HL-60 (cell line): ENCODE measurements around the gene FBN1.

Experiments
- GABPA ChIP-seq: IDR thresholded peaks from 2 replicates; pipeline ENCODE4 v1.6.1; 2012; ENCODE audit warnings: low read depth
- POLR2AphosphoS5 ChIP-seq: IDR thresholded peaks from 2 replicates; pipeline ENCODE4 v1.6.1; 2012; ENCODE audit warnings: low read depth
- REST ChIP-seq: IDR thresholded peaks from 2 replicates; pipeline ENCODE4 v1.6.1; 2012; ENCODE audit warnings: low read depth; ENCODE audit not compliant: insufficient replicate concordance
- TF ChIP-seq, protein P1 (sequence below): IDR thresholded peaks from one replicate; pipeline ENCODE4 v1.5.1; 2011; ENCODE audit warnings: low read length, control low read depth, inconsistent platforms; ENCODE audit not compliant: insufficient read depth

GRCh38 chr15:48449734-48450133 is 195.8 kb downstream of the FBN1 start:
- TF ChIP-seq POLR2AphosphoS5 (no peak), REST (no peak), GABPA (no peak)
- TF ChIP-seq, protein P1, sequence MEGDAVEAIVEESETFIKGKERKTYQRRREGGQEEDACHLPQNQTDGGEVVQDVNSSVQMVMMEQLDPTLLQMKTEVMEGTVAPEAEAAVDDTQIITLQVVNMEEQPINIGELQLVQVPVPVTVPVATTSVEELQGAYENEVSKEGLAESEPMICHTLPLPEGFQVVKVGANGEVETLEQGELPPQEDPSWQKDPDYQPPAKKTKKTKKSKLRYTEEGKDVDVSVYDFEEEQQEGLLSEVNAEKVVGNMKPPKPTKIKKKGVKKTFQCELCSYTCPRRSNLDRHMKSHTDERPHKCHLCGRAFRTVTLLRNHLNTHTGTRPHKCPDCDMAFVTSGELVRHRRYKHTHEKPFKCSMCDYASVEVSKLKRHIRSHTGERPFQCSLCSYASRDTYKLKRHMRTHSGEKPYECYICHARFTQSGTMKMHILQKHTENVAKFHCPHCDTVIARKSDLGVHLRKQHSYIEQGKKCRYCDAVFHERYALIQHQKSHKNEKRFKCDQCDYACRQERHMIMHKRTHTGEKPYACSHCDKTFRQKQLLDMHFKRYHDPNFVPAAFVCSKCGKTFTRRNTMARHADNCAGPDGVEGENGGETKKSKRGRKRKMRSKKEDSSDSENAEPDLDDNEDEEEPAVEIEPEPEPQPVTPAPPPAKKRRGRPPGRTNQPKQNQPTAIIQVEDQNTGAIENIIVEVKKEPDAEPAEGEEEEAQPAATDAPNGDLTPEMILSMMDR, result no peak
